ENCODE data around the gene HK2.

Gene HK2

DNA sequence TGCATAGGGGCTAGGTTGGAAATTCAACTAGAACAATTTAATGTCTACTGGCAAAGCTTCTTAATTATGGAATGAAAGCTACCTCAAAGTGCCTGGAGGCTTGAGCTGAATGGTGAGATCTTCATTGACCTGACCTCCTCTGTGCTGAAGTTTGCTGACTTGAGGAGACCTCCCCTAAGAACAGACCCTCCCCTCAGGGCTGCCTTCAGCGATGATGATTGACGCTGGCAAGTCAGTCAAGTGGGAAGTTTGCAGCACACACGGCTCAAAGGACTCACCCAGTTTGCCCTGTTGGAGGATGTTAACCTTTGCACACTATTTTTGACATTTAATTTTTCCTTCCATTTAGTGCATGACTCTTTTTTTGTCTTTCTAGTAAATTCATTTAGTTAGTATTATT lies 107.4 kb downstream of the HK2 start:
- no peak for DNase-seq

DNA sequence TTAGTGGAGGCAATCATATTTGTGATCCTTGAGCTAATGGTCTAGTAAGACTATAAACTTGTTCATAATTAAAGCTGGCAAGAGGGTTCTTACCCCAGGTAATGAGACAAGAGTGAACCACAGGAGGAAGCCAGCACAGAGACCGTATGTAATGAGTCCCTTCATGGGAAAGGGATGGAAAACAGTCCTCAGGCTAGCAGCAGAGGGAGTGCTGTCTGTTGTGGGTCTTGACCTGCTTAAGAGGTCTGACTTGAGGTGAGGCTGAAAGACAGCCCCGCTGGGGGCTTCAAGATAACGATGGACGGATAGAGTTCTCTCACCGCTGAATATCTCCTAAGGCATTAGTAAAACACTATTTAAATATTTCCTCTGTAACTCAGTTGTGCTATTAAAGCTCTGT lies 108.3 kb downstream of the HK2 start:
- DNase-seq: no peak
